ENCODE data around the gene ITPKA.

GRCh38 chr15:41490355-41490754 is 3.3 kb upstream of the ITPKA start:
- TF ChIP-seq CTCF (IDR thresholded peaks at IDR 0.05), result no peak
- TF ChIP-seq NR3C1 (IDR thresholded peaks at IDR 0.05), result no peak
- no peak for TF ChIP-seq POLR2AphosphoS2 (conservative IDR thresholded peaks at IDR 0.05; ENCODE audit: low read length)
- no peak for TF ChIP-seq RAD21 (conservative IDR thresholded peaks at IDR 0.05 in 1 of 2, IDR thresholded peaks at IDR 0.05 in 1 of 2)
- TF ChIP-seq POLR2A (IDR thresholded peaks at IDR 0.05; ENCODE audit: low read length), result no peak
- no peak for TF ChIP-seq PBX3 (IDR thresholded peaks at IDR 0.05)
- no peak for TF ChIP-seq JUN (IDR thresholded peaks at IDR 0.05)
- no peak for TF ChIP-seq ZSCAN20 (CRISPR knock-in tag; IDR thresholded peaks at IDR 0.05)
- no peak for TF ChIP-seq MYC (IDR thresholded peaks at IDR 0.05; ENCODE audit: borderline replicate concordance, low read length)
- TF ChIP-seq EP300 (IDR thresholded peaks at IDR 0.05), result no peak
- no peak for TF ChIP-seq ESRRA (IDR thresholded peaks at IDR 0.05; ENCODE audit: borderline replicate concordance, low read length)
- TF ChIP-seq SMC3 (IDR thresholded peaks at IDR 0.05), result no peak
- TF ChIP-seq MAX (IDR thresholded peaks at IDR 0.05), result no peak
- no peak for TF ChIP-seq MAFK (IDR thresholded peaks at IDR 0.05; ENCODE audit: partially characterized antibody)
